B cell (primary cell): Measurements from ENCODE around the gene GBP5.

Experiments
- CTCF ChIP-seq: fragments of 200-600 bp; IDR thresholded peaks from one replicate; pipeline ENCODE4 v1.8.0; 2022; ENCODE audit warnings: antibody characterized with exemption, mild to moderate bottlenecking
- EZH2 ChIP-seq: IDR thresholded peaks from 2 replicates; pipeline ENCODE4 v1.6.1; 2012; ENCODE audit warnings: borderline replicate concordance, low read depth, mild to moderate bottlenecking, moderate library complexity, low read length; ENCODE audit not compliant: insufficient read depth, poor library complexity, severe bottlenecking

- TF ChIP-seq CTCF (no peak), EZH2 (no peak)
These were observed 18.6 kb upstream of the GBP5 start for GRCh38 chr1:89291276-89291675.
